ENCODE results near the gene NPHP3.
"Not testable (repeated sequence)": the region's sequence is repeated elsewhere in the genome, so short reads cannot be mapped to it uniquely, and the experiment has no call there.

Gene NPHP3

GRCh38 chr3:132722165-132723023, at the start of gene NPHP3:
TSS of gene NPHP3 (minus strand) at chr3:132722409. CDS start at chr3:132722355, 54 bp downstream.
- DNase-seq (ENCODE audit: low read depth), result peak; percentile 94

- no peak for DNase-seq (ENCODE audit: low read depth)
Measured at GRCh38 chr3:132758740-132759139, 36.5 kb upstream of the NPHP3 start.

GRCh38 chr3:132756108-132756650, 34.0 kb upstream of the NPHP3 start:
- DNase-seq (ENCODE audit: low read depth), result no peak

GRCh38 chr3:132753946-132754345, 31.7 kb upstream of the NPHP3 start:
- no peak for DNase-seq (ENCODE audit: low read depth)

- no peak for DNase-seq (ENCODE audit: low read depth)
Measured at GRCh38 chr3:132749786-132750185, 27.6 kb upstream of the NPHP3 start.

- not testable (repeated sequence) for DNase-seq (ENCODE audit: low read depth)
Measured at GRCh38 chr3:132746720-132747119, 24.5 kb upstream of the NPHP3 start.

- DNase-seq (ENCODE audit: low read depth), result no peak
Measured at GRCh38 chr3:132738314-132738713, 16.1 kb upstream of the NPHP3 start.

- no peak for DNase-seq (ENCODE audit: low read depth)
Measured at GRCh38 chr3:132735589-132735988, 13.4 kb upstream of the NPHP3 start.

- no peak for DNase-seq (ENCODE audit: low read depth)
Measured at GRCh38 chr3:132730891-132731580, 8.8 kb upstream of the NPHP3 start.

- DNase-seq (ENCODE audit: low read depth), result no peak
Measured at GRCh38 chr3:132726341-132726823, 4.2 kb upstream of the NPHP3 start.

GRCh38 chr3:132723024-132723950, 1.1 kb upstream of the NPHP3 start:
- no peak for DNase-seq (ENCODE audit: low read depth)

- DNase-seq (ENCODE audit: low read depth), result no peak
Measured at GRCh38 chr3:132721479-132722164, 587 bp downstream of the NPHP3 start.

- no peak for DNase-seq (ENCODE audit: low read depth)
Measured at GRCh38 chr3:132720228-132720627, 2.0 kb downstream of the NPHP3 start.

GRCh38 chr3:132716372-132716771, 5.8 kb downstream of the NPHP3 start:
- DNase-seq (ENCODE audit: low read depth), result no peak

GRCh38 chr3:132713977-132714727, 8.1 kb downstream of the NPHP3 start:
- DNase-seq (ENCODE audit: low read depth), result no peak

GRCh38 chr3:132710311-132710710, 11.9 kb downstream of the NPHP3 start:
- DNase-seq (ENCODE audit: low read depth), result no peak

GRCh38 chr3:132709761-132710160, 12.4 kb downstream of the NPHP3 start:
- no peak for DNase-seq (ENCODE audit: low read depth)

GRCh38 chr3:132703733-132704132, 18.5 kb downstream of the NPHP3 start:
- no peak for DNase-seq (ENCODE audit: low read depth)

- DNase-seq (ENCODE audit: low read depth), result no peak
Measured at GRCh38 chr3:132695422-132695821, 26.8 kb downstream of the NPHP3 start.

GRCh38 chr3:132694991-132695390, 27.2 kb downstream of the NPHP3 start:
- DNase-seq (ENCODE audit: low read depth), result no peak

All from activated T-cell treated with anti-CD3 and anti-CD28 coated beads for 24 hours (primary cell).